Panc1 (cell line): Measurements from ENCODE around the gene ATP2C1. TPM values are rescaled to one million over a fixed set of nuclear protein-coding genes. Genes with fewer than 3 reads are reported as not detected.

Experiments used
- ATAC-seq: fragments of 200-7000 bp; cut with Tn5 transposase; 2 replicates; pipeline ENCODE4 v1.9.1; 2020; ENCODE audit warnings: mild to moderate bottlenecking, moderate library complexity
- BruUV-seq: library from RNA; stranded (reverse); fragments of 400-500 nt; replicated peaks from 2 replicates; lab custom pipeline; 2021; lab: Mats Ljungman, UMichigan
- CTCF ChIA-PET: fragments of 300-600 bp; sonication (Branson Sonifier 250); formaldehyde crosslinking; loops from one replicate; lab custom pipeline; 2022; ENCODE audit warnings: antibody characterized with exemption; lab: Charles Lee
- POLR2A ChIA-PET: fragments of 300-600 bp; sonication (Branson Sonifier 250); formaldehyde crosslinking; loops from one replicate; lab custom pipeline; 2022; ENCODE audit warnings: antibody characterized with exemption; lab: Charles Lee
- DNase-seq: peaks from one replicate; pipeline ENCODE4 v3.0.0-alpha.2; 2010; ENCODE audit warnings: low read depth, low spot score
- H3K27ac ChIP-seq: 2 replicates; pipeline ENCODE4 v1.5.1; 2011; ENCODE audit warnings: mild to moderate bottlenecking, low read length, inconsistent platforms
- H3K27me3 ChIP-seq: fragments of 200-500 bp; sonication (Bioruptor generic); 2 replicates; pipeline ENCODE4 v1.6.0; 2014; ENCODE audit warnings: low read length, inconsistent platforms; ENCODE audit not compliant: control insufficient read depth, insufficient read depth
- H3K36me3 ChIP-seq: fragments of 200-500 bp; sonication (Bioruptor generic); 2 replicates; pipeline ENCODE4 v1.5.1; 2014; ENCODE audit warnings: inconsistent platforms, mild to moderate bottlenecking, low read length, moderate library complexity; ENCODE audit not compliant: control insufficient read depth, insufficient read depth
- H3K4me1 ChIP-seq: 2 replicates; pipeline ENCODE4 v1.5.1; 2011; ENCODE audit warnings: inconsistent platforms, mild to moderate bottlenecking, low read length, moderate library complexity; ENCODE audit not compliant: control insufficient read depth, insufficient read depth
- H3K4me3 ChIP-seq, 2 experiments: 2 replicates each; pipeline ENCODE4 v1.5.1; 2011 to 2012; ENCODE audit warnings: low read depth in 2 of 2, low read length in 2 of 2, mild to moderate bottlenecking in 2 of 2, inconsistent platforms in 1 of 2, moderate library complexity in 1 of 2
- H3K9me3 ChIP-seq: fragments of 200-500 bp; sonication (Bioruptor generic); 2 replicates; pipeline ENCODE4 v1.5.1; 2014; ENCODE audit warnings: low read depth, mild to moderate bottlenecking, inconsistent platforms, low read length, moderate library complexity; ENCODE audit not compliant: control insufficient read depth, insufficient read depth
- POLR2AphosphoS5 ChIP-seq: IDR thresholded peaks from 2 replicates; pipeline ENCODE4 v1.6.1; 2012; ENCODE audit warnings: mild to moderate bottlenecking, low read depth, low read length, moderate library complexity
- SIN3A ChIP-seq: IDR thresholded peaks from 2 replicates; pipeline ENCODE4 v1.6.1; 2012; ENCODE audit warnings: low read depth, mild to moderate bottlenecking, low read length, moderate library complexity, borderline replicate concordance; ENCODE audit not compliant: insufficient read depth
- TCF7L2 ChIP-seq: IDR thresholded peaks from 2 replicates; pipeline ENCODE4 v1.6.1; 2011; ENCODE audit warnings: mild to moderate bottlenecking, low read depth, low read length, inconsistent platforms
- in situ Hi-C: cut with HindIII; loops from 2 replicates; pipeline ENCODE4 v1.10.0; 2016; ENCODE audit warnings: low sequenced_read_pairs, low pct_unique_long_range_greater_than_20kb
- intact Hi-C: fragments of 100-400 bp; cut with micrococcal nuclease; formaldehyde crosslinking; loops from one replicate; pipeline ENCODE4 v1.10.0; 2022; ENCODE audit not compliant: unreplicated experiment
- total RNA-seq: library from RNA; stranded (reverse); gene quantifications from one replicate; pipeline ENCODE4 v1.2.1, GENCODE V29; 2021; ENCODE audit not compliant: unreplicated experiment
- TF ChIP-seq, protein P1 (sequence below), 2 experiments: IDR thresholded peaks; 2 replicates each; pipeline ENCODE4 v1.6.1; 2011 to 2012; ENCODE audit warnings: low read depth in 2 of 2, control low read depth in 1 of 2, low read length in 1 of 2, mild to moderate bottlenecking in 1 of 2, moderate library complexity in 1 of 2; ENCODE audit not compliant: insufficient read depth in 1 of 2
- TF ChIP-seq, protein P2 (sequence below): fragments of 450-650 bp; IDR thresholded peaks from 2 replicates; pipeline ENCODE4 v1.5.1; 2017; ENCODE audit warnings: mild to moderate bottlenecking

ATP2C1 gene
- total RNA-seq, 1 experiment from 2014 or later, result 101 TPM

DNA sequence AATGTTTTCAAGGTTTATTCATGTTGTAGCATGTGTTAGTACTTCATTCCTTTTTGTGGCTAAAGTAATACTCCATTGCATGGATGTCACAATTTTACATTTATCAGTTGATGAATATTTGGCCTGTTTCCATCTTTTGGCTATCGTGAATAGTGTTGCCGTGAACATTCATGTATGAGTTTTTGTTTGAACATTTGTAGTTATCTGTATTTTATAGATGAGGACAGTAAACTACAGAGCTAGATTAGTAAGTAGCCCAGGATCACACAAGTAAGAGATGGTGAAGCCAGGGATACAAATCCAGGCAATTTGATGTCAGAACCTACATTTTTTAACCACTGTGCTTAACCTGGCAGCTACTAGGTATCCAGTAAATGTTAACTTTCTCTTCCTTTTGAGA, 69.6 kb downstream of the ATP2C1 start:
- H3K27ac ChIP-seq, result peak overlapping the region; percentile 24
- peaks cover 28% of the 10 kb centered on the region for H3K36me3 ChIP-seq
- ChIA-PET CTCF (no interaction called here), POLR2A (no interaction called here)
- no peaks in the 10 kb centered on the region for H3K9me3 ChIP-seq
- no peak overlapping the region for H3K4me3 ChIP-seq
- in situ Hi-C loops, result no loop called here
- H3K27me3 ChIP-seq, result no peaks in the 10 kb centered on the region
- intact Hi-C loops, result no loop called here
- peaks cover 8% of the 10 kb centered on the region for H3K4me1 ChIP-seq
- TF ChIP-seq, protein P1, sequence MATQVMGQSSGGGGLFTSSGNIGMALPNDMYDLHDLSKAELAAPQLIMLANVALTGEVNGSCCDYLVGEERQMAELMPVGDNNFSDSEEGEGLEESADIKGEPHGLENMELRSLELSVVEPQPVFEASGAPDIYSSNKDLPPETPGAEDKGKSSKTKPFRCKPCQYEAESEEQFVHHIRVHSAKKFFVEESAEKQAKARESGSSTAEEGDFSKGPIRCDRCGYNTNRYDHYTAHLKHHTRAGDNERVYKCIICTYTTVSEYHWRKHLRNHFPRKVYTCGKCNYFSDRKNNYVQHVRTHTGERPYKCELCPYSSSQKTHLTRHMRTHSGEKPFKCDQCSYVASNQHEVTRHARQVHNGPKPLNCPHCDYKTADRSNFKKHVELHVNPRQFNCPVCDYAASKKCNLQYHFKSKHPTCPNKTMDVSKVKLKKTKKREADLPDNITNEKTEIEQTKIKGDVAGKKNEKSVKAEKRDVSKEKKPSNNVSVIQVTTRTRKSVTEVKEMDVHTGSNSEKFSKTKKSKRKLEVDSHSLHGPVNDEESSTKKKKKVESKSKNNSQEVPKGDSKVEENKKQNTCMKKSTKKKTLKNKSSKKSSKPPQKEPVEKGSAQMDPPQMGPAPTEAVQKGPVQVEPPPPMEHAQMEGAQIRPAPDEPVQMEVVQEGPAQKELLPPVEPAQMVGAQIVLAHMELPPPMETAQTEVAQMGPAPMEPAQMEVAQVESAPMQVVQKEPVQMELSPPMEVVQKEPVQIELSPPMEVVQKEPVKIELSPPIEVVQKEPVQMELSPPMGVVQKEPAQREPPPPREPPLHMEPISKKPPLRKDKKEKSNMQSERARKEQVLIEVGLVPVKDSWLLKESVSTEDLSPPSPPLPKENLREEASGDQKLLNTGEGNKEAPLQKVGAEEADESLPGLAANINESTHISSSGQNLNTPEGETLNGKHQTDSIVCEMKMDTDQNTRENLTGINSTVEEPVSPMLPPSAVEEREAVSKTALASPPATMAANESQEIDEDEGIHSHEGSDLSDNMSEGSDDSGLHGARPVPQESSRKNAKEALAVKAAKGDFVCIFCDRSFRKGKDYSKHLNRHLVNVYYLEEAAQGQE (IDR thresholded peaks at IDR 0.05; ENCODE audit: insufficient read depth in 1 of 2, low read depth in 2 of 2, low read length in 1 of 2), result no peak
- TF ChIP-seq, protein P2, sequence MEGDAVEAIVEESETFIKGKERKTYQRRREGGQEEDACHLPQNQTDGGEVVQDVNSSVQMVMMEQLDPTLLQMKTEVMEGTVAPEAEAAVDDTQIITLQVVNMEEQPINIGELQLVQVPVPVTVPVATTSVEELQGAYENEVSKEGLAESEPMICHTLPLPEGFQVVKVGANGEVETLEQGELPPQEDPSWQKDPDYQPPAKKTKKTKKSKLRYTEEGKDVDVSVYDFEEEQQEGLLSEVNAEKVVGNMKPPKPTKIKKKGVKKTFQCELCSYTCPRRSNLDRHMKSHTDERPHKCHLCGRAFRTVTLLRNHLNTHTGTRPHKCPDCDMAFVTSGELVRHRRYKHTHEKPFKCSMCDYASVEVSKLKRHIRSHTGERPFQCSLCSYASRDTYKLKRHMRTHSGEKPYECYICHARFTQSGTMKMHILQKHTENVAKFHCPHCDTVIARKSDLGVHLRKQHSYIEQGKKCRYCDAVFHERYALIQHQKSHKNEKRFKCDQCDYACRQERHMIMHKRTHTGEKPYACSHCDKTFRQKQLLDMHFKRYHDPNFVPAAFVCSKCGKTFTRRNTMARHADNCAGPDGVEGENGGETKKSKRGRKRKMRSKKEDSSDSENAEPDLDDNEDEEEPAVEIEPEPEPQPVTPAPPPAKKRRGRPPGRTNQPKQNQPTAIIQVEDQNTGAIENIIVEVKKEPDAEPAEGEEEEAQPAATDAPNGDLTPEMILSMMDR, result no peak
- no peak for TF ChIP-seq TCF7L2
- no peak for TF ChIP-seq POLR2AphosphoS5
- no peak for TF ChIP-seq SIN3A
- ATAC-seq (peak; percentile 79), DNase-seq (peak; percentile 38)
- no TSS peak for BruUV-seq

DNA sequence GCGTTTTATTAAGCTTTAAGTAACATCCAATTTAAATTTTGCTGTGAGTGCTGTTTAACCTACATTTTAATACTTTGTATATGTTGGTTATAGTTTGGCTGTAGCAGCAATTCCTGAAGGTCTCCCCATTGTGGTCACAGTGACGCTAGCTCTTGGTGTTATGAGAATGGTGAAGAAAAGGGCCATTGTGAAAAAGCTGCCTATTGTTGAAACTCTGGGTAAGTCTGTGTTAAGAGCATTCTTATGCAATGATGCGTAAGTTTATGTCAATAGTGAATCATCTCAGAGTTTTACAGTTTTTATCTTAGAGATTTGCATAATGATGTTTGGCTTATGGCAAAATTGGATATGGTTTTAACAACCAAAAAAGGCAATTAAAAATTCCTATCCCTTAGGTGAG, 70.0 kb downstream of the ATP2C1 start:
- DNase-seq, result peak; percentile 89
- H3K27me3 ChIP-seq, result no peaks in the 10 kb centered on the region
- ChIA-PET POLR2A (no interaction called here), CTCF (no interaction called here)
- intact Hi-C loops, result no loop called here
- peaks cover 28% of the 10 kb centered on the region for H3K36me3 ChIP-seq
- H3K27ac ChIP-seq, result peak overlapping the region; percentile 24
- no peaks in the 10 kb centered on the region for H3K9me3 ChIP-seq
- peaks cover 8% of the 10 kb centered on the region for H3K4me1 ChIP-seq
- in situ Hi-C loops, result no loop called here
- no peak overlapping the region for H3K4me3 ChIP-seq
- TF ChIP-seq SIN3A (no peak), POLR2AphosphoS5 (no peak), TCF7L2 (no peak)
- TF ChIP-seq, protein P2, result no peak
- TF ChIP-seq, protein P1 (IDR thresholded peaks at IDR 0.05; ENCODE audit: insufficient read depth in 1 of 2, low read depth in 2 of 2, low read length in 1 of 2), result no peak
- ATAC-seq, result peak; percentile 96
- BruUV-seq, result no TSS peak
